Hematopoietic multipotent progenitor cell treated with erythropoietin and hydrocortisone succinate and interleukin-3 and kit ligand, for 6 days (in vitro differentiated cells): Measurements from ENCODE around the gene OR2M7.
A peak's percentile ranks its signal among the peaks of the same experiment; 100 is the strongest.
"Not testable (repeated sequence)": the region's sequence is repeated elsewhere in the genome, so short reads cannot be mapped to it uniquely, and the experiment has no call there.

Source experiments
- DNase-seq: peaks from one replicate; pipeline ENCODE4 v3.0.0-alpha.2; 2015

Gene OR2M7

DNA sequence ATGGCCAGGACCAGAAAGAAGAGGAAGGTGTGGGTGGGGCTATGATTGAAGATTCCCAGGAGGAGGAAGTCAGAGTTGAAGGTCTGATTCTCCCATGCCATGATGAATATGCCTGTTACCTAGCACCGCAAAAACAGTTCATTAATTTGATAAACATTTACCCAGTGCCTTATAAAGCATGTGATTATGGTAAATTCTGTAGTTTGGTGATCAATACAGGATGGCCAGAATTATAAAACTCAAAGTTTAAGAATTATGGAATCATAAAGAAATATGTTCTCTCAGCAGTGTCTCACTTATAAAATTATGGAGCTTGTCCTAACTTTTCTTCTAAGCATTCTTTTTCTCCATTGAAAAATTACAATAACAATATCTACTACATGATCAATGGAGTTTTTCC lies at the start of gene OR2M7:
Gene OR2M7, minus strand, starts transcription at position 101 of the 400 bp plus-strand sequence. Its CDS starts 0 bp downstream, at position 101.
- DNase-seq, result no peak

DNA sequence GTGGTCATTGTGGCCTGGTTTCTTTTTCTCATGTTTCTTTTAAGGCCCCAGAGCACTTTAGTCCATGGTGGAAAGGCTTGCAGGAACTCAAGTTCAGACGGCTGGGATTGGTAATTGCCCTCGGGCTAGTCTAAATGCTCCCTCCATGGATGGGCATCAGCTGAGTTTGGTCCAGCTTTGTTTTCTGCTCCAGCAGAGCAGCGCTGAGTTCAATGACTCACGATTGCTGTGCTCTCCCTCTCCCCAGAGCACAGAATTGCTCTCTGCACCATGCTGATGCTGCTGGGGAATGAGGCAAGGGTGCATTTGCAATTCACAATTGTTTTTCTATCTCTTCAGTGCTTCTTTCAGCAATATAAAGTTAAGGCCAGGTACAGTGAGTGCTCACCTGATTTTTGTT lies 49.4 kb upstream of the OR2M7 start:
- DNase-seq, result no peak

GRCh38 chr1:248372394-248372793 lies 48.0 kb upstream of the OR2M7 start:
- DNase-seq, result peak; percentile 9

- no peak for DNase-seq
Observed at GRCh38 chr1:248366609-248367008, 42.2 kb upstream of the OR2M7 start.

GRCh38 chr1:248361121-248361715 lies 36.9 kb upstream of the OR2M7 start, which contains the start of gene OR2T4:
TSS of gene OR2T4 (plus strand) at chr1:248361665. CDS start at chr1:248361665, 0 bp downstream.
- no peak for DNase-seq

DNA sequence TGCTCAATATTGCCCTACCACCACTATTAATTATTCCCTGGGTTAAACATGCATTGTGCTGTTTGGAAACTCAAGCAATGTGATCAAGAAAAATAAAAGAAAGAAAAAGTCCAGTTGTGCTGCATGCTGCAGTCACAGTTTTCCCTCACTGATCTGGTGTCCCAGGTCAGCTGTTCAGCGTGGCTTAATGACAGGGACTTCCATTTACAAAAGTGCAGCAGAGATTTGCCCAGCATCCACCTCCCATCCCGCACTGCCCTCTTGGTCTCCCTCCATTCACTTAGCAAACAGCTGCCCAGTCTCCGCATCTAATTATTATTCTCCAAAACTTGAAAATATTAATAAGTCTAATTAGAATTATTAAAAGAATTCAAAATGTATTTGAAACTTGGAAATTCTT lies 35.0 kb upstream of the OR2M7 start:
- no peak for DNase-seq

GRCh38 chr1:248348475-248348874 lies 24.1 kb upstream of the OR2M7 start, which contains the start of gene OR14C36:
TSS of gene OR14C36 (plus strand) at chr1:248348775. CDS start at chr1:248348775, 0 bp downstream.
- DNase-seq, result no peak

DNA sequence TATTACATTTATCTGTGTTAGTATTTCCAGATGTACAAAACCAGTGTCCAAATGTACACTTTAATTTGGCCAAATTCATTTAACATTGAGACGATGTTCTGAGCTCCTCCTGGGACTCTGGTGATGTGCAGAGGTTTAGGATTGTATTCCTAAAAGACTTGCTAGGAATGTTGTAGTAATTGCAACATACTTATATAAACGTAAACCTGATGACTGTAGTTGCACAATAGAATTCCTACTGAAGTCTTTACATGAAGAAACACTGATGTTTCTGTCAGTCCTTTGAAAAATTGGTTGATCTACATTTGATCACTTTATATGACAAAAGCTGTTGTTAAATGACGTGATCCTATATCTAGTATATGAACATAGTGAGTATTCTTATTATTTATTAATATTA lies 19.1 kb upstream of the OR2M7 start:
- DNase-seq, result no peak

DNA sequence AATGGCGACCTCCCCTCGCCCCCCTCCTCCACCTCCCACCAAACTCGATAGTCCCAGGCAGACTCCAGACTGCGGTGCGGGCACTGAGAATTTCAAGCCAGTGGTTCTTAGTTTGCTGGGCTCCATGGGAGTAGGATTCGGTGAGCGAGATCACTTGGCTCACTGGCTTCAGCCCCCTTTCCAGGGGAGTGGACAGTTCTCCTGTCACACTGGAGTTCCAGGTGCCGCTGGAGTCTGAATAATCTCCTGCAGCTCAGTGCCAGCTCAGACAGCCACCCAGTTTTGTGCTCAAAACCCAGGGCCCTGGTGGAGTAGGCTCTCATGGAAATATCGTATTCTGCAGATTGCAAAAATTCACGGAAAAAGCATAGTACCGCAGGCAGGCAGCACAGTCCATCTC lies 7.6 kb downstream of the OR2M7 start:
- no peak for DNase-seq

DNA sequence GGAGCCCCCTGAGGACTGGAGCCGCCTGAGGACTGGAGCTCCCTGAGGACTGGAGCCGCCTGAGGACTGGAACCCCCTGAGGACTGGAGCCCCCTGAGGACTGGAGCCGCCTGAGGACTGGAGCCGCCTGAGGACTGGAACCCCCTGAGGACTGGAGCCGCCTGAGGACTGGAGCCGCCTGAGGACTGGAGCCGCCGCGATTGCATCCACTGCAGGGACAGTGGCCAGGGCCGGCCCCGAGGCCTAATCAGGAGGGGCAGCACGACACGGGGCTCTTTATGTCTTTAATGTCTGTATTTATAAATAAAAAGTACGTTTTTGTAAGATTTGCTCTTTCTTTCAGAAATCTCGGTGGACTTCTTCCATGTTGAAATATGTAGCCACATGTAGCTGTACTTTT lies 17.6 kb downstream of the OR2M7 start:
- not testable (repeated sequence) for DNase-seq

DNA sequence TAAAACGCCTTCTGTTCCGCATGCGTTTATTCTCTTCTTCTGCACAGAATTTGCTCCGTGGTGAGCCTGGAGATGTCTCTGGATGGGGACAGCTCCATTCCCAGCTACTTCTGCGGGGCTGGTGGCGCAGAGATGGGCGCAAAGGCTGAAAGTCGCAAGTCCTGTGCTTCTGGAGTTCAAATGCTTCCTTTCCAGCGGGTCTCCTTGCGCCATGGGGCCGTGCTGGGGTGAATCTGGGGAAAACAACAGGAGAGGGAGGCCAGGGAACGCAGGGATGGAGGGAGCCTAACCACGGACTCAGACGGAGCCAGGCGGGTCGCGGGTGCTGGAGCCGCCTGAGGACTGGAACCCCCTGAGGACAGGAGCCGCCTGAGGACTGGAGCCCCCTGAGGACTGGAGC lies 18.3 kb downstream of the OR2M7 start:
- no peak for DNase-seq

DNA sequence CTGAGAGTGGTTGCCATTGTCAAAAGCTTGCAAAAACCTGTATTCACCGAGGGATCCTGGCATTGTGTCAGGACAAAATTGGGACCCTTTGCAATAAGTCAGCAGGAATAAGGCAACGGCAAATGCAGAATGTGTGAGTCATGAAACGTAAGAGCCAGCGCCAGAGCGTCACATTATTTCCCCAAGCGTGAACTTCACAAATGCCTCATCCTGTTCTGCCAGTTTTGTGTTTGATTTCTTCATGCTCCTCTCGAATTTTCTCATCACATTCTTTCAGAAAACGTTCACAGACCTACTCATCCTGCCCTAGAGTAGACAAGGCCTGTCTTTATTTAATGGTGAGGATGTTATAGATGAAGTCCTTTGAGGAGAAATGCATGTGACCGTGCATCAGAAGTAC lies 18.7 kb downstream of the OR2M7 start:
- not testable (repeated sequence) for DNase-seq

- DNase-seq, result no peak
Observed at GRCh38 chr1:248303324-248303723, 21.0 kb downstream of the OR2M7 start, which contains the start of gene OR2T12. TSS of gene OR2T12 (minus strand) at chr1:248303424. CDS start at chr1:248295578, 7,846 bp downstream.

GRCh38 chr1:248288391-248288790 lies 36.0 kb downstream of the OR2M7 start:
- peak; percentile 45 for DNase-seq

- DNase-seq, result no peak
Observed at GRCh38 chr1:248277876-248278275, 46.5 kb downstream of the OR2M7 start, which contains the start of gene OR2T33. TSS of gene OR2T33 (minus strand) at chr1:248277976. CDS start at chr1:248273814, 4,162 bp downstream.
